GM18519 (cell line): ENCODE results near the gene PHKB.
"Not testable (repeated sequence)": the region's sequence is repeated elsewhere in the genome, so short reads cannot be mapped to it uniquely, and the experiment has no call there.

Experiments
- ATAC-seq: cut with Tn5 transposase; IDR thresholded peaks from one replicate; pipeline ENCODE4 v1.9.1; 2021; ENCODE audit warnings: mild to moderate bottlenecking, moderate library complexity; ENCODE audit not compliant: unreplicated experiment, low FRiP score

Gene PHKB

DNA sequence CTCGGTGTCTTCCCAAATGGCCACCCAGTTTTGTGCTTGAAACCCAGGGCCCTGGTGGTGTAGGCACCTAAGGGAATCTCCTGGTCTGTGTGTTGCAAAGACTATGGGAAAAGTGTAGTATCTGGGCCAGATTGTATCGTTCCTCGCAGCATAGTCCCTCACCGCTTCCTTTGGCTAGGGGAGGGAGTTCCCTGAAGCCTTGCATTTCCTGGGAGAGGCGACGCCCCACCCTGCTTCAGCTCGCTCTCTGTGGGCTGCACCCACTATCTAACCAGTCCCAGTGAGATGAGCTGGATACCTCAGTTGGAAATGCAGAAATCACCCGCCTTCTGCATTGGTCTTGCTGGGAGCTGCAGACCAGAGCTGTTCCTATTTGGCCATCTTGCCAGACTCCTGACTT, 93.5 kb downstream of the PHKB start:
- not testable (repeated sequence) for ATAC-seq

- ATAC-seq = no peak
Measured at GRCh38 chr16:47561286-47561685, 100.2 kb downstream of the PHKB start.

GRCh38 chr16:47562366-47562765, 101.2 kb downstream of the PHKB start:
- no peak for ATAC-seq

DNA sequence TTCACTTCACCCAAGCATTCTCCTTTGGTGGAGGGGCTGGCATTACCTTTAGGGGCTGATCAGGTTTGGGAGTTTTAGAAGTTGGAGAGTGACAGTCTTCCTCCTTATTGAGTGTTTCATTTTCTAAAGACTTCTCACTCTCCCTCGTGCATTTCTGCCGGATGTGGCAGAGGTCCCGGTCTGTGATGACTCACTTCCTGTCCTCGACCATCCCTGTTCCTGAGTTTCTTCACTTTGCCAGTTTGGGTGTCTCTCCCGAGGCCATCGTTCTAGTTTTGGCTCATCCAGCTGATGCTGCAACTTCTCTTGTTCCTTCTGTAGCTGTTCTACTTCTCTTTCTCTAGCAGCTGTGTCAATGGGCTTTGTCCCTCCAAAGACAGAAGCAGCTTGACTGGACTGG, 104.3 kb downstream of the PHKB start:
- ATAC-seq = no peak

DNA sequence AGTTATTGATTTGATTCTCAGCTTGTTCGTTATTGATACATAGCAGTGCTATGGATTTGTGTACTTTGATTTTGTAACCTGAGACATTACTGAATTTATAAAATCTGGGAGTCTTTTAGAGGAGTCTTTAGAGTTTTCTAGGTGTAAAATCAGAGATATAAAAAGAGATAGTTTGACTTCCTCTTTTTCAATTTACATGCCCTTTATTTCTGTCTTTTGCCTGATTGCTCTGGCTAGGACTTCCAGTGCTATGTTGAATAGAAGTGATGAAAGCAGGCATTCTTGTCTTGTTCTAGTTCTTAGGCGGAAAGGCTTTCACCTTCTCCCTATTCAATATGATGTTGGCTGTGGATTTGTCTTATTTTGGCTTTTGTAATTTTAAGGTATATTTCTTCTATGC, 106.2 kb downstream of the PHKB start:
- no peak for ATAC-seq

GRCh38 chr16:47568351-47568750, 107.2 kb downstream of the PHKB start:
- ATAC-seq = no peak

GRCh38 chr16:47571049-47571448, 109.9 kb downstream of the PHKB start:
- ATAC-seq = no peak

GRCh38 chr16:47571711-47572110, 110.6 kb downstream of the PHKB start:
- ATAC-seq = no peak

DNA sequence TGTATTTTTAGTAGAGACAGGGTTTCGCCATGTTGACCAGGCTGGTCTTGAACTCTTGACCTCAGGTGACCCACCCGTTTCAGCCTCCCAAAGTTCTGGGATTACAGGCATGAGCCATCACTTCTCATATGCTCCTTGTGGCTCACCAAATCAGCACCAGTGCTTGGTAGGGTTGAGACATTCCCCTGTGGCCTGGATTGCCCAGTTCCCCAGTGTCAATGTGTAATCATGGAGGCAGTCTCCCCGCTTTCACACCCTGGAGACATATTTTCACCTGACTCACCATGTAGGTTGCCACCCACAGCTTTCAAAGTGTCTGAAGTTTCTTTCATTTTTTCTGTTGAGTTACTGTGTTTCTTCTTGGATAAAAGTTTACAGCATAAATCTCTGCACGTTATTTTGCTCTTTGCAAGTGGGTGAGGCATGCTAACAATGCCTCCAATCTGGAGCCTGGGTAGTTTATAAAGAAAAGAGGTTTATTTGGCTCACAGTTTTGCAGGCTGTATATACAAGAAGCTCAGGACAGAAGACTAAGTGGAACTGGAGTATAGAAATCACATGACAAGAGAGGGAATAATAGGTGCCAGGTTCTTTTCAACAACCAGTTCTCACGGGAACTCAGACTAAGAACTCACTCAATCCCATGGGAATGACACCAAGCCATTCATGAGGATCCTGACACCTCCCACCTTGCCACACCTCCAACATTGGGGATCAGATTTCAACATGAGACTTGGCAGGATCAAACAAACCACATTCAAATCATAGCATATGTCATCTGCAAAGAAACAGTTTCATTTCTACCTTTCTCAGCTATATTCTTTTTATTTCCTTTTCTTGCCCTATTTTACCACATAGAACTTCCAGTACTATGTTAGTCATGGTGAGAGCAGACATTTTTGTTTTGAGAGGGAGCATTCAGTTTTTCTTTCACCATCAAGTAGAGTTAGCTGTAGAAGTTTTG, 113.2 kb downstream of the PHKB start:
- no peak for ATAC-seq

DNA sequence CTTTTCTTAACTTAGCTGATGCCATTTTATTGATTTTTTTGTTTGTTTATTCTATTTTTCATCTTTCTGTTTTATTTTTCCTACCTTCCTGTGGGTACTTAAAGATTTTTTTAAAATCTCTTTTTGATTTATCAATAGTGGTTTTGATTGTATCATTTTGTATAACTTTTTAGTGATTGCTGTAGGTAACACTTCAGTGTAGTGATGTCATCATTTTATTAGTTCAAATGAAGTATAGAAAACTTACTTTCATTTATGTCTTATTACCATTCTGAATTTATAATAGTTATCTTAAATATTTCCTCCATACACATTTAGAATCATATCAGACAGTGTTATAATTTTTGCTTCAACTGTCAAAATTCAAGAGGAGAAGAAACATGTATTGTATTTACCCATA, 115.9 kb downstream of the PHKB start:
- no peak for ATAC-seq

DNA sequence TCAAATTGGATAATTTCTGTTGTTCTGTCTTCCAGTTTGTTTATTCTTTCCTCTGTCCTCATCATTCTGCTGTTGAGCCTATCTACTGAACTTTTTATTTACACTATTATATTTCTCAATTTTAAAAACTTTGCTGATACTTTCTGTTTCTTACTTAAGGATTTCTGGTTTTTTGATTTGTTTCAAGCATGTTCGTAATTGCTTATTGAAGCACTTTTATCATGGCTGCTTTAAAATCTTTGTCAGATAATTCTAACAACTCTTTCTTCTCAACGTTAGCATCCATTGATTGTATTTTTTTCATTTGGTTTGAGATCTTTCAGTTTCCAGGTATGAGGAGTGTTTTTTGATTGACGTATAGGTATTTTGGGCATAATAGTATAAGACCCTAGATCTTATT, 116.9 kb downstream of the PHKB start:
- ATAC-seq = no peak

GRCh38 chr16:47578573-47578972, 117.4 kb downstream of the PHKB start:
- no peak for ATAC-seq

- no peak for ATAC-seq
Measured at GRCh38 chr16:47581114-47581513, 120.0 kb downstream of the PHKB start.

GRCh38 chr16:47584464-47585225, 123.5 kb downstream of the PHKB start:
- no peak for ATAC-seq

GRCh38 chr16:47586121-47586520, 125.0 kb downstream of the PHKB start:
- ATAC-seq = no peak

DNA sequence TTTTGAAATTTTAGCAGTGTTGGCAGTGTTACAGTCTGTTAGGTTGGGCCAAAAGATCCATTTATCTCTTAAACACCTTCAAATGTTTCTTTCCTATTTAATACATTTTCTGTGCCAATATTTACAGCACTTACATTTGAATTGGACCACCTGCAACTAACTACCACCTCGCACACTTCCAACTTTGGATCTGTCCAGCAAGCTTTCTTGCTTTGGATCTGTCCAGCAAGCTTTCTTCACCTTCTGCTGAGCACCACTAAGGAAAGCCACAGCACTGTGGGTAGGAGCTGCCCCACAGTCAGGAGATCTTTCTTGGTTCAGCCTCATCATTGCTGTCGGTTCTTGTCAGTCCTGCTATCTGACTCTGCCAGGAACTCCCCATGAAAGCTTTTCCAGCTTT, 129.3 kb downstream of the PHKB start:
- no peak for ATAC-seq

DNA sequence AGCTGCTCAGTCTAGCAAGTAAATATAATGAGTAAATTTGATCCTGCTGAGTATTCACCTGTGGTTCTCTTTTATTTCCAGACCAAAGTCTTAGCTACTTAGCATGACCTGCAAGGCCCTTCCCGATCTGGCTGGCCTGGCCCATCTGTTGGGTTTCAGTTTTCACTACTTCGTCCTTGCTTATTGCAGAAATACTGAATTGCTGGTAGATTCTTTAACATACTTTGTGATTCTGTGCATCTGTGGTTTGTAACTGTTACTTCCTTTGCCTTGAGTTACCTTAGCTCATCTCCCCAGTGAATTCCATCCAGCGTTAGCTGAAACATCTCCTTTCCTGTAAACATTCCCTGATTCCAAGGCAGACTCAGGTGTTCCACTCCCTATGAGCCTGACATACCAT, 131.1 kb downstream of the PHKB start:
- no peak for ATAC-seq

DNA sequence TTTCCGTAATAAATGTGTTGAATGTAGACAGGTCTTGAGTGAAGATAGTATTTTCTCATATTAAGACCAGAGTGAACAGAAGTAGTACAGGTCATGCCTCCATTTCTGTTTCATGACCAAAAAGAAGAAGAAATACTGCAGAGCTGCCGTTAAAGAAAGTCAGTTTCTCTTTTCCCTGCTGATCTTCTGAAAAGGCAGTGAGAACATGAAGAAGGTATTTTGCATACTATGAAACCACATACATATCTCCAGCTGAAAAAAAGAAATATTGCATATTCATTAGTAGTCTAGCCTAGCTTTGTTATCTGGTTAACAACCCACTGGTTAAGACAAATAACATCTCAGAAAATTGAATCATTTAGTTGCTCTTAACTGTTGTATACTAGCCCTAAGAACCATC, 138.4 kb downstream of the PHKB start:
- ATAC-seq = peak; percentile 61

GRCh38 chr16:47600376-47600775, 139.2 kb downstream of the PHKB start:
- no peak for ATAC-seq

DNA sequence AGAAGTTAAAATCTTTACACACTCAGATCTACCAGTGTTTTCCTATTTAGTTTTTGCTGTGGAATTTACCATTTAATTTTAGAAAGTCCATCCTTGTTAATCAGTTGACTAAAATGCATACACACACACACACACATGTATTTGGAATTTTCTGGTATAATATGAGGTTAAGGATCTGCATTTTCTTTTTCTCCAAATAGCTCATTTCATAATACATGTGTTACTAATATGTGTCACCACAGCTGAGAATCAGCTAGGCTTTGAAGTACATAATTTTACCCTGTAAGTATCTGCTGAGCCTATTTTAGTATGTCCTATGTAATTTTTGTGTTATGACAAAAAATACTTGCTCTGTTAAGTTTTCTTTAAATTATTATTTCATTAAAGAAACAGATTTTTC, 143.2 kb downstream of the PHKB start:
- ATAC-seq = no peak

DNA sequence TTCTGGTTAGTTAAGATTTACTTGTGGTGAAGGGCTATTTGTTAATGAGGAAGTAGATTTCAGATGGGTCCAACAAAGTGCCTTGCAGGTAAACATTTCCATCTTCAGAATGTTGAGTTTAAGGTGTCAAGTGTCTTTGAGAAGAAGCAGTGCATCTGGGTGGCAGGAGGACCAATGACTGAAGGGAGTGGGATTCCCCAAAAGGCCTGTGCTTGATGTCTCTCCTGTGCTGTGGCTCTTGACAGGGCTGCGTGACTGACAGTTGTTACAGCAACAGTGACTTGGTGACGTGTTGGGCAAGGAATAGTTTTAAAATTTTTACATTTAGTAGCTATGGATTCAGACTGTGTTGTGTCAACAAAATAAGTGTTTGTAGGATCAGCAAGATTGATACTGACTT, 149.9 kb downstream of the PHKB start:
- ATAC-seq = no peak
